Measurements from ENCODE around the gene RABAC1.

Gene RABAC1

DNA sequence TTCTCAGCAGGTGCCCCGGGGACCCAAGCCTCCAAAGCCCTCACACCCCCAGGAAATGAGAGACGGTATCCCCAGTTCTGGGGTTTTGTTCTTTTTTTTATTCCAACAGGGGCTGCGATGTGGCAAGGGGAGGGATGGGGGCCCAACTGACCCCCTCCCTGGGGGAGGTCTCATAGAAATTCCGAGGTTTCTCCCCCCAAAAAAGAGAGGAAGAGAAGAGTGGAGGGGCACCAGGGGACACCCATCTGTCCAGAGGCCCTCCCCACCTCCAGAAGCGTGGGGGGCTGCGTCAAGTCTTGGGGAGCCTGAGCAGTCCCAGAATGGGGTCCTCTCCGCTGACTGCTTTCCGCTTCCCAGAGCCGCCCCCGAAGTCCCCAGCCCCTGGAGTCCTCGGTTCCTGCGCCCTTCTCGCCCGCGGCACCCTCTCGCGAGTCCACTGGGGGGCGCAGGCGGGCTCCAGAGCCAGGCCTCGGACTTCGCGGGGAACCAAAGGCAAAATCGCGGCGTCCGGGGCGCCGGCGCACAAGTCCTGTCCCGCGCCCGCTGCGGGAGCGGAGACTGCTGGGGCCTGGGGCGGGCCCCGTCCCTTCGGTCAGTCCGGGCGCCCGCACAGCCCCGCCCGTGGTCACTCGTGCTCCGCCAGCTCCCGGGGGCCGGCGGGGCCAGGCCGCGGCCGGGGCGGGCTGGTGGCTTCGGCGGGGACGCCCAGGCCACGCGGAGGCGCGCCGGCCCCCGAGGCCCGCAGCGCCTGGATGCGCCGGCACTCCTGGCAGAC lies 39.3 kb upstream of the RABAC1 start:
- TF ChIP-seq, protein P1, sequence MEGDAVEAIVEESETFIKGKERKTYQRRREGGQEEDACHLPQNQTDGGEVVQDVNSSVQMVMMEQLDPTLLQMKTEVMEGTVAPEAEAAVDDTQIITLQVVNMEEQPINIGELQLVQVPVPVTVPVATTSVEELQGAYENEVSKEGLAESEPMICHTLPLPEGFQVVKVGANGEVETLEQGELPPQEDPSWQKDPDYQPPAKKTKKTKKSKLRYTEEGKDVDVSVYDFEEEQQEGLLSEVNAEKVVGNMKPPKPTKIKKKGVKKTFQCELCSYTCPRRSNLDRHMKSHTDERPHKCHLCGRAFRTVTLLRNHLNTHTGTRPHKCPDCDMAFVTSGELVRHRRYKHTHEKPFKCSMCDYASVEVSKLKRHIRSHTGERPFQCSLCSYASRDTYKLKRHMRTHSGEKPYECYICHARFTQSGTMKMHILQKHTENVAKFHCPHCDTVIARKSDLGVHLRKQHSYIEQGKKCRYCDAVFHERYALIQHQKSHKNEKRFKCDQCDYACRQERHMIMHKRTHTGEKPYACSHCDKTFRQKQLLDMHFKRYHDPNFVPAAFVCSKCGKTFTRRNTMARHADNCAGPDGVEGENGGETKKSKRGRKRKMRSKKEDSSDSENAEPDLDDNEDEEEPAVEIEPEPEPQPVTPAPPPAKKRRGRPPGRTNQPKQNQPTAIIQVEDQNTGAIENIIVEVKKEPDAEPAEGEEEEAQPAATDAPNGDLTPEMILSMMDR (conservative IDR thresholded peaks at IDR 0.05; ENCODE audit: control insufficient read depth, insufficient read depth, low read depth, low read length), result peak; percentile 43
- peak; percentile 34 for DNase-seq (ENCODE audit: low read depth)
- H3K4me3 ChIP-seq (ENCODE audit: control insufficient read depth, low read depth, low read length), result no peak overlapping the region

DNA sequence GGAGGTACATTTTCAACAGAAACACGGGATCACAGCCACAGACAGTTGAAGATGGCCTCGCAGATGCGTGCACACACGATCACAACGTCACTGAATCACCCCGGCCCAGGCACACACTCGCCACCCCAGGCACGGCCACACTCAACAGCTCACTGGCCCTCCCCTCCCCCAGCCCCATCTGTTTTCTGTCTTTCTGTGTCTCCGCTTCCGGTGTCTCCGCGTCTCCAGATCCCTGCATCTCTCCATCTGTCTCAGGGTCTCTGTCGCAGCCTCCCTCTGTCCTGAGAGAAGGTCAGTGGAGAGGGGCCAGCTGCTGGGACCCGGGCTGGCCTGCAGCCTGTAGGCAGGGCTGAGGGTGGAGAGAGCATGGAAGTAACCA lies 38.7 kb upstream of the RABAC1 start:
- H3K4me3 ChIP-seq (ENCODE audit: control insufficient read depth, low read depth, low read length), result no peak overlapping the region
- TF ChIP-seq, protein P1 (conservative IDR thresholded peaks at IDR 0.05; ENCODE audit: control insufficient read depth, insufficient read depth, low read depth, low read length), result no peak
- DNase-seq (ENCODE audit: low read depth), result no peak

DNA sequence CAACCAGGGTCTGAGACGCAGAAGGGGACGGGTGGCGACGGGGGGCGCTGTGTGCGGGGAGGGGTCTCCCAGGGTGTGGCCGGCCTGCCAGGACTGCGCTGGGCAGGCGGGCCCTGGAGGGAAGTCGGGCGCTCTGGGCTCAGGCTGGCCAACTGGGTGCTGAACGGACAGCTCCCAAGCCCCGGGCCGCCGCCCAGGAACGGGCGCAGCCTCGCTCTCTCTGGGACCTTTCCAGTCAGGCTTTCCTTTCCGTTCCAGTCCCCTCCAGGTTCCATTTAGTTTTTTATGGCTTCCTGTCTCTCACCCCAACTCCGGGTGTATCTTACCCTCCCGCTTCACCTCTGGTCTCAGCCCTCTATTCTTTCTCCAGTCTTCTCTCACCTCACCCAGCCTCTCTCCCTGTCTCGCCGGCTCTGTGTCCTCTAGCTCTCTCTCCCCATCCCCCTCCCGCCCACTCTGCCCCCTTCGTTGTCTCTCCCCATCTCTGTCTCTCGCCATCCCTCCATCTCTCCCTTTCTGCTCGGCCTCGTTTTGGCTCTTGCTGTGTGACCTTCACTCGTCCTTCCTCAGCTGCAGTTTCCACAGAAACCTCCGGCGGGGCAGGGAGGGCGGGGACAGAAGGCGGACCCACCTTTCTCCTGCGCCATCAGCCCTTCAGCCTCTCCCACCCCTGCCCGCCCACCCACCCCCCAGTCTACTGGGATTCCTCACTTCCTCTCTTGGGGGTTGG lies 38.2 kb upstream of the RABAC1 start:
- DNase-seq (ENCODE audit: low read depth), result peak; percentile 22
- H3K4me3 ChIP-seq (ENCODE audit: control insufficient read depth, low read depth, low read length), result no peak overlapping the region
- TF ChIP-seq, protein P1 (conservative IDR thresholded peaks at IDR 0.05; ENCODE audit: control insufficient read depth, insufficient read depth, low read depth, low read length), result no peak

DNA sequence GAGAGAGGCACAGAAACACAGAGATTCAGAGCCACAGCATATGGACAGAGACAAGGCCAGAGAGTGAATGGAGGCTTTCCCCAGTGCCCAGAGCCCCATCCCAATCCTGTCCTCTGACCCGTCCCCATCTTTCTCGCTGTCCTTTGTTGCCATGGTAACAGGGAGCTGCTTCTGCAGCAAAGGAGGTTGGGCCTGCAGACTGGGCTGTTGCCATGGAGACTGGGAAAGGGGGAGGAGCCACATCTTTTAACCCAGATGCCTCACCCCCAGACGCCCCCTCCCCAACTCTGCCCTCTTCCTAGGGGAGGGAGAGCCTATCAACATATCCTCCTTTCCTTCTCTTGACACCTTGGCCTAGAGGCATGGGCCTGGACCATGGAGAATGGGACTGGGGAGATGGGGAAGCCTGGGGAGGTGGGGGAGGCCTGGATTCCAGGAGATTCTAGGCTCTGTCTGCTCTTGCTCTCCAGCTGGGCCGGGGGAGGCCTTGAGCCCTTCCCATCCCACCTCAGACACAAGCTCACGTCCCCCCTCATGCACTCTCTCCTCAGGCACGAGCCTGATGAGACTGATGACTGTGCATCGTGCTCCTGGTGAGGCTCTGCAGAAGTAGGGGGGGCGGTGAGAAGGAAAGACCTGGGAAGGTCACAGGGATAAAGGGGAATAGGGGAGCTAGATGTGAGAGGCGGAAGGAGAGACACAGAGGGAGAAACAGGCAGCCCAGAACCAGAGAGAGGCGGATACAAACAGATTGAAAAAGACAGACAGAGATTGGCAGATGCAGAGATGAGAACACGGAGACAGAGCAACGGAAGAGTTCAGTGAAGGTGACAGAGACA lies 37.1 kb upstream of the RABAC1 start:
- no peak for DNase-seq (ENCODE audit: low read depth)
- TF ChIP-seq, protein P1 (conservative IDR thresholded peaks at IDR 0.05; ENCODE audit: control insufficient read depth, insufficient read depth, low read depth, low read length), result no peak
- H3K4me3 ChIP-seq (ENCODE audit: control insufficient read depth, low read depth, low read length), result no peak overlapping the region

DNA sequence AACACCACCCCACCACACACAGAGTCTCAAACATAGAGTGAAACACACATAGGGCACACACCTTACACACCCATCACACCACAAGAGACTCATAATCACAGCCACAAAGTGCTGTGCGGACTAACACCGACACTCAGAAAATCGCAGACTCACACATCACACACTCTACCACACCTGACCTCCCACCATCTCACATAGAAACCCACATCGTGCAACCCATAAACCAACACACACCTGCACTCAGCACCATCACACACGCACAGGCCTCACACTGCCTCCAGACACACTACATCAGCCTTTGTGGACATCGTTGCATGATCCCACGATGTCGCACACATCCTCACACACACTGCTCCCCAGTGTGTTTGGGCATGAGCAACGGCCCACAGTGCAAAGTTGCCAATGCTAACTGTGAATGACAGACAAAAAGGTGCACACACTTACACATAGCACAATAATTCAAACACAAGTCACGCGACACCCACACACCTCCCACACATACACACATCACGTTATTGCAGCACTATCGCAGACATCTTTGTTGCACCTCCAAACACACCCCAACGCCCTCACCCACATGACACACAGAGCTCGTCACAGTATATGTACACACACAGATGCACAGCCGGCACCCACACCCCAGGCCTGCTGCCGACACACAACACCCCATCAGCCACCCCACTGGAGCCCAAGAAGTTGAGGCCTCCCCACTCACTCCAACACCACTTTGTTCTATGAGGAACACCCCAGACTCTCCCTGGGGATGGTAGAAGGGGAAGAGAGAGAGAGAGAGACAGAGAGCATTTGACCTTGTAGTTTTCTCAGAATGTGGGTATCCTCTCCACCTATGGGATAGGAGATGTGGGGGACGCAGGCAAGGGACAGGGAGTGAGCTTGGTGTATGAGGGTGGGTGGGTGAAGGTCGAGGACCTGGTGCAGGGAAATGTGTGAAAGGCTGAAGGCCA lies 36.2 kb upstream of the RABAC1 start:
- H3K4me3 ChIP-seq (ENCODE audit: control insufficient read depth, low read depth, low read length), result no peak overlapping the region
- DNase-seq (ENCODE audit: low read depth), result no peak
- TF ChIP-seq, protein P1 (conservative IDR thresholded peaks at IDR 0.05; ENCODE audit: control insufficient read depth, insufficient read depth, low read depth, low read length), result no peak
